EH (cell line): Measurements from ENCODE around the gene TF.
A peak's percentile ranks its signal among the peaks of the same experiment; 100 is the strongest.

Source experiments
- DNase-seq: peaks from one replicate; pipeline ENCODE4 v3.0.0-alpha.2; 2015; ENCODE audit warnings: low read depth

The TF gene

GRCh38 chr3:133815386-133815785 lies 69.2 kb downstream of the TF start:
- DNase-seq: no peak

GRCh38 chr3:133820129-133820528 lies 73.9 kb downstream of the TF start:
- DNase-seq: no peak

DNA sequence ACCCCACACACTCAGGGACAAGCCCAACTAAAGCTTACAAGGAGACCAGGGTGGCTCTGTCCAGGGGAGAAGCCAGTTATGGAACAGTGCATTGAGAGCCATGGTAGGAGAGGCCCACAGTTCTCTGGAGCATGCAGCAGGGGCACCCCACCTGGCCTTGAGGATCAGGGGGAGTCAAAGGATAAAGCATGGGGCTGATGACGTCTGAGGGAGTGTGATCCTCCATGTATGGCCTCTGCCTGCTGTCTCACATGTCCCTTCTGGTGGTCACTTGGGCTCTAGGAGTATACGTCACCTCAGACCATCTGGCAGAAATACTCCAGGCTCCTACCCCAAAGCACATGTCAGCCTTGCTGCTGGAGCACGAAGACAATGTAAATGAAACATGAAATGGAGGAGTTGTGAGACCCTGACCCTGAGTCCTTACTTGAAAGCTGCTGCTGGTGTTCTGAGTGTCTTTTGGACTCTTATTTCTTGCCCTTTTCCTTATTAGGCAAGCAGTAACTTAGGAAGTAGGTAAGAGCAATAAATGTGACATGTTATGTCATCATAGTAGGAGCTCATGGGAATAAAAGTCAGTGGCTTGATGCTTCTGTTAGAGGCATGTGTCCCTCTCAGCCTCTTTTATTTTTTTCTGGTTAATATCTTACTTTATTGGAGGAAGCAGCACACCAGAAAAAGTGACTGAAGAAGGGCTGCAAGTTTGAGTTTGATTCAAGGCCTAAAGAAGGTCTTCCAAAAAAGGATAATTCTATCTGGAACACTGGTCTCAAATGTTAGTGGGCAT lies 74.9 kb downstream of the TF start:
- DNase-seq: no peak

GRCh38 chr3:133821767-133822638 lies 75.8 kb downstream of the TF start:
- peak; percentile 74 for DNase-seq

- DNase-seq: no peak
These were observed 78.8 kb downstream of the TF start for GRCh38 chr3:133824961-133825485.

DNA sequence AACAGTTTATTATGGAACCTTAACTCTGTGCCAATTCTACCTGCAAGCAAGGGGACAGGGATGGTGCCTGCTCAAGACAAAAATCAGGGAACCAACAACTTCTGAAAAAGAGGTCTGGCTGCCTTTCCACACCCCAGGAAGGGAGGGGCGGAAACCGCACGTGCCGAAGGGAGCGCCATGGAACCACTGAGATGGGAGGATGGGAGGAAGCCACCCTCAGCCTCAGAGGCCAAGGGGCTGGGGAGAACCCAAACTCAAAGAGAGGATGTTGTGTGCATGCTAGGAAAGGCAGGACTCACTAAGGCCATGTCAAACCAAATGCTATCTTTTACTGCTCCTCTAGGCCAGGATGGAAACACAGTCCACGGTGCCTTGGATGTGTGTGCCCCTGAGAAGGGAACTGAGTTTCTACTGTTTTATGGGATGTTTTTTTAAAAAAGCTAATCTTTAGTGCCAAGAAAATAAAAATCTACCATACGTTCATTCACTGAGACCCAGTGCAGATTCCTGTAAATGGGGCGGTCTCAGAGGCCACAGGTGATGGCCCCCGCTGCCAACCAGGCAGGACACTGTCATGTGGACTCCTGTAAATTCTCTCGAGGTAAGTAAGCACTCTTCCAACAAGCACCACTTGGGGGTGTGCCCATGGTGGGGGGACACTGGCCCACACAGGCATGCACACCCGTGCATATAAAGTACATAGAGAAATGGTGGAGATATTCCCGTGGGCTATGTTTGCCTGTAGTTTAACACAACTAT lies 80.0 kb downstream of the TF start:
- DNase-seq: no peak

DNA sequence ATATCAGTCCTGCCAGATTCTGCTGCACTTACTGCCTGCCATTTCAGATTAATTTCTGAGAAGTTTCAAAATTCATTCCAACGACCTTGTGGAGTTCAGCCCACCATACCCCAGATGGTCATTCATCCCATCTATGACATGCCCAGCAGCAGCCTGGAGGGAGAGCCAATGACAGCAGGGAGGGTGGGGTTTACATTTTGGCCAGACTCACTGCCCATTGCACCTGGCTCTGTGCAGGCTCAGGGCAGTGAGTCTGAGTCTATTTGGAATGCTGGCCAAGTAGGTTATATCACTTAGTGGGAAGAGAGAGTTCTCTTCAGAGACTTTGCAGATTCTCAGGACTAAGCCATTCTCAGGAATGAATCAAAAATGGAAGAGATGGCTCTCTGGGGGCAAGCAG lies 80.9 kb downstream of the TF start:
- DNase-seq: no peak

DNA sequence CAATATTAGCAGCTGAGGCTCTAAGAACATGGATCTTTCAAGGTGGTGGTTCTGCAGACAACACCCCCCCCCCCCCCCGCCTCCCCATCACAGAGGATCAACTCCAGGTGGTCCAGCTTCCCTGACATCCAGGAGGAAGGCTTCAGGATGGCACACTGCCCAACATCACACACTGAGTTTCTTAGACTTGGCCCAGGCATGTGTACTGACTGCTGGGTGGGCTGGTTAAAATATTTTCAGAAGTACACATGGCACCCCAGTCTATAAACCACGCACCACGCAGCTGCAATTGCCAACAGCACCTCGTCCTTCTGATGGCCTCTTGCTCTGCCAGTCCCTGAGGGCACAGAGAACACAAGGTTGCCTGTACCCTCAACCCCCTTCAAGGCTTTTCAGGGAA lies 81.5 kb downstream of the TF start:
- DNase-seq: no peak

DNA sequence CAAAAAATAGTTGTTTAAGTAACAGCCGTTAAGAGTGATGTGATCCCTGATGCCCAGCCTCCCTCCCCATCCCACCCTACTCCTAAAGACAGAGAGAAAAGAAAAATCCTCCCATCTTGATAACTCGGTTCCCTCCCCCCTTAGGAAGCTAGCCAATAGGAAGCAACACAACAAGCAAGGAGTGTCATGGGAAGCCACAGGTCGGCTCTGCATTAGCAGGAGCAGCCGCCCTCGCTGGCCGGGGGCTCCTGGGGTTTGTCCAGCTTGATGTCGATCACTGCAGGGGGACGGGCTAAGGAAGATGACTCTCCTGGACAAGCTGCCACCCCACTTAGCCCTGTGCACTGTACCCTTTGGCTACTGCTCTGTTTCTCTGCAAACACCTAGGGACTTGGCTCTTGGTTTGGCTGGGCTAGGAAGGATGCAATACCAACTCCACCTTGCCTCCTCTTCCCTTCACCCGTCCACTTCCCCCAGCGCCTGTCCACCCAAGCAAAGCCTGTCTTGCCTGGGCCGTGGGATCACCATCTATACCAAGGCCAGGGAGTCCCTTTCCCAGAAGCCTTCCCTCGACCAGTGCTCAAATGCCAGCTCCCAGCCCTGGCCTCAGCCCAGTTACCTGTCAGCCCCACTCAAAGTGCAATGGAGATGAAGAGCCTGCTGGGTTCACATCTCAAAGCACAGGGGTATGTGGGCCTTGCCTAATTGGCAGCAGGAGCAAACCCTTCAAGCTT lies 82.5 kb downstream of the TF start:
- DNase-seq: no peak

GRCh38 chr3:133829310-133829707 lies 83.1 kb downstream of the TF start:
- DNase-seq: no peak

GRCh38 chr3:133830071-133830470 lies 83.9 kb downstream of the TF start:
- no peak for DNase-seq

DNA sequence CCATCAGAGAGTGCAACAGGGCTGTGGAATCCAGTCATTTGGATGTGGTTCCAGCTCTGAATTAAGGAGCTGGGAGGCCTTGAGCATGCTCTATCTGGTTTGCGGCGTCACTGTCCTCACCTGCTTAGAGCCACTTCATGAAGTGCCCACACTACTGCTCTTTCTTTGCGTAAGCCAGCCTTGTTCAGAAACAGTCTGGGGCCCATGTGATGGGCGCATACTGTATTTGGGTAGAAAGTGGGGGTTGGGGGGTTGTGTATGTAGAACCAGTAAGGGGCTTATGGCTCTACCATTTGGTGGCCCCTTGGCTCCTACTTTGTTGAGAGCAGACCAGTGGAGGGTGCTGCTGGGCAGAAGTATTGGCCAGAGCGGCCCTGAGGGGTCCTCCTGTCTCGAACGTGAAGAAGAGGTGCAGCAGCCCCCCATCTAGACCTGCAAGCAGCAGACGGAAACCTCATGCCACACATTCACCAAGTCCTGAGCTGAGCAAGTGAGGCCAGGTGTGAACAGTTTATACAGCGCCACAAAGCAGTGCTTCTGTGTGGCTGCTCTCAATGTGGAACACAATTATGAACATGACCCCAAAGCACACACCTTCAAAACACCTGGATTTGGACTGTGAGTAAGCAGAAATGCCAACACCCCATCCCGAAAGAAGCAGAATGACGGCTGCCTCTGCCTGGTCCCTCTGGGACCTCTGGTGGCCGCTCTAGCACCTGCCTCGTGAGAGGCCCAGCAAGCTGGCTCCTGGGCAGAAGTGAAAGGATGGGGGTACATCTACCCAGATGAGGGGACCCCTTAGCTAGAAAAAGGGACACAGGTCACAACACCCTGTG lies 86.0 kb downstream of the TF start:
- DNase-seq: no peak

- no peak for DNase-seq
These were observed 86.6 kb downstream of the TF start for GRCh38 chr3:133832802-133833144.

GRCh38 chr3:133833267-133833666 lies 87.1 kb downstream of the TF start:
- no peak for DNase-seq

DNA sequence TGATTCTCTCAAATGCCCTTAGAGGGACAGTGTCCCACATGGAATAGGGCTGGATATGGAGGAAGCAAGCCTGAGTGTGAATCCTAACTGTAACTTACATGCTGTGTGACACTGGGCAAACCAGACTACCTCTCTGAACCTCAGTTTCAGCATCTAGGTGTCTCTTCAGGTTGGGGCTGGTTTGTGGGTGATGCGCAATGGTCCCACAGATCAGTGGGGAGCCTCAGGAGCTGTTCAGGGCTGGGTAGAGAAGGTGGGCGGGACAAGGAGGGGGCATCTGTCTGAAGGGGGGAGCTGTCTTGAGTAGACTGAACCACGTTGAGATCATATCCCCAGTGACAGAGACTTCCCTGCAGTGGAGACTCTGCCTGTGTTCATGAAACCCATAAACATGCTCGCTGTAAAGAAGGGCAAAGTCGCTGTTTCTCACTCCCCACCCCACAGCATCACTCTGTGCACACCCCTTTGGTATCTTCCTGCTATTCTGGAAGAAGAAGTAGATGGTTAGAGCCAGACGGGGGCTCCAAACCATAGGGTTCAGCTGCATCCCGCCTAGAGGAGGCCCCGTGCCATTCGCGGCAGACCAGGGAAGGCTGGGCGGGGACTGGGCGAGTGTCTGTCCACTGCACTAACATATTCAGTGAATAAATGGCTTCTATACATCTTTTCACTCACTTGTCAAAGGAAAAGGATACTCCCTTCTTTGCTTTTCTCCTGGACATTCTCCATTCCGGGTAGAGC lies 87.9 kb downstream of the TF start:
- DNase-seq: no peak

GRCh38 chr3:133834621-133835417 lies 88.6 kb downstream of the TF start:
- no peak for DNase-seq

GRCh38 chr3:133835418-133835743 lies 89.2 kb downstream of the TF start:
- DNase-seq: no peak

DNA sequence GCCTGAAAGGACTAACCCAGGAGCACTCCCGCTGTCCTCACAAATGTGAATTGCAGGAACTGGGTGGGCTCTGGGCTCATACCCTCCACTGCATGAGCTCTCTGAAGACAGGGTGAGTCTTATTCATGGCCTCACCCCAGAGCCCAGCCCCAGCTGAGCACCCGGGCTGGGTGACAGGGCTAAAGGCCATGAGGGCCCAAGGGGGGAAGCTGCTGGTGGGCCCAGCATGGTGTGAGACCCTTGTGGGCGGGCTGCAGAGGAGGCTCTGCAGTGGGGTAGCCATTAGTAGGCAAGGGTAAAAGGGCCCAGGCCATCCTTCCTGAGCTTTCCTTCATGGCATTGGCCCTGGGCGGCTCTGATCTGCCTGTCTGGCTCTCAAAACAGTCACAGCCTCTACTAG lies 89.8 kb downstream of the TF start:
- no peak for DNase-seq

GRCh38 chr3:133836497-133837158 lies 90.4 kb downstream of the TF start:
- DNase-seq: no peak
